Stimulated activated CD4-positive, alpha-beta T cell treated with anti-CD3 and anti-CD28 coated beads, Interleukin-2, amount 100 ng/mL, for 24 hours (primary cell): ENCODE results near the gene CALCR.
"Not testable (repeated sequence)": the region's sequence is repeated elsewhere in the genome, so short reads cannot be mapped to it uniquely, and the experiment has no call there.

Experiments used
- DNase-seq, 2 donors: peaks; one replicate each; pipeline ENCODE4 v3.0.0-alpha.2; 2020

The CALCR gene

GRCh38 chr7:93574646-93575554 is at the start of gene CALCR:
TSS of gene CALCR (minus strand) at chr7:93574724. CDS start at chr7:93486981, 87,743 bp downstream.
- DNase-seq, result no peak

DNA sequence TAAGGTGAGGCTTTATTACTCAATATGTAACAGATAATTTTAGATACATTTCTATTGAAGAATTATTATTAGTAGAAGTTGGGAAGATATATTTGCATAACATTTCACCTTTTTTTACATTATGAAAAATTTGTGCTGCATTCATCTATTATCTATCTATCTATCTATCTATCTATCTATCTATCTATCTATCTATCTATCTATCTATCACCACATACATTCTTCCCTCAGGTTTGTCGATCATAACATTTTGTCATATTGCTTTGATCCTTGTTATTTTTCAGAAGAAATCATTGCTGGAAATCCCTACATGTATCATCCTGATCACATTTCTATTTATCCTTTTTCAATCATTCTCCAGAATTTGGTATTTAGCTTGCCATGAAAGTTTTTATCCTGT is 49.3 kb upstream of the CALCR start:
- no peak for DNase-seq

DNA sequence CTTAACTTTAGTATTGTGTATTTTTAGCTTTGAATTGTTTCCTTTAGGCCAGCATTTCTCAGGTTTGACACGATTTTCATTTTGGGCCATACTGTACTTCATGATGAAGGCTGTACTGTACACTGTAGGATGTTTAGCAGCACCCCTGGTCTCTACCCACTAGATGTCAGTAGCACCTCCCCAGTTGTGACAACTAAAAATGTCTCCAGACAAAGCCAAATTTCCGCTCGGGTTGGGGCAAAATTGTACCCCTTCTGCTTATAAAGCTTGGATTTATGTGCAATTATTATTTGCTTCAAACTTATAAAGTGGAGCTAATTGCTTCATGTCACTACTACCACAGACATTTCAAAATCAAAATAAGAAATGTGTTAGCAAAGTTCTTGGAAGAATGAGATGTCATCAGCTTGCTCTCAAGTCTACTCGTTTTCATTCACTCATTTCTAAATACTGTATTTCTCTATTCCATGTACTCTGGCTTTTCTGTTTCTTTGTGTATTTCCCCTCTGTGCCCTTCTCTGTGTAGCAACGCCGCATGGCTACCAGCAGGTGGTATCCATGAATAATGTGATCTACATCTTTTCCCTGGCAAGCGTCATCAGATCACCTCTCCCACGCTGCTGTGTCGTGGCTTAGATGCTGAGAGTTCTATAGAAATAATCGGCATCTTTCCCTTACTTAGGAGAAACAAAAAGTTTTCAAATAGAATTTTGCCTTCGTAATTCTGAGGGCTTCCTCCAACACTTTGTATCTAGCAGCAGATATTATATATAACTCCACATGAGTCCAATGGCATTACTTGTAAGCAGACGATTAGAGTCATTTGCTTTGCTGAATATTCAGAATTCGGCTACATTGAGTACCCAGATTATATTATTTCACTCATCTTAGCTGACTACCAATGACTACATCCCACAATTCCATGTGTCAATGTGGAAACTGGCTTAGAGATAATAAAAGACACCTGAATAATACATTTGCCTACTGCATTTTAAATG is 47.8 kb upstream of the CALCR start:
- no peak for DNase-seq

DNA sequence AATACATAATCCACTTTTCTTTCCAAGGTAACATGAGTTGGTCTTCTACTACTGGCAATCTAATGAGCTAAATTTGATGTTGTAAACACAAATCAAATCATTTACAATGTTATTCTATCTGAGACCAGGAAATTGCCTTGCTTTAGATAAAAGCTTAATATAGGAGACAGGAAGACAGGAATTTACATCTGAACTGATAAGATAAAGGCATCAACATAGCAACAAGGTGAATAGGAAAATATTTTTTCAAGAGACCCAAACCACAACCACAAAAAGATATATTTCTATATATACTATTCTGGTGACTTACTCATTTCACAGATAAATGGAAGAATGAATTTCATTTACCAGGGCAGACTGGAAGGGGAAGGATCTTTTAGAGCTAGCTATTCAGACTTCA is 46.3 kb upstream of the CALCR start:
- no peak for DNase-seq

GRCh38 chr7:93620057-93620456 is 45.5 kb upstream of the CALCR start:
- DNase-seq, result no peak

- DNase-seq, result no peak
Observed at GRCh38 chr7:93601363-93601762, 26.8 kb upstream of the CALCR start.

DNA sequence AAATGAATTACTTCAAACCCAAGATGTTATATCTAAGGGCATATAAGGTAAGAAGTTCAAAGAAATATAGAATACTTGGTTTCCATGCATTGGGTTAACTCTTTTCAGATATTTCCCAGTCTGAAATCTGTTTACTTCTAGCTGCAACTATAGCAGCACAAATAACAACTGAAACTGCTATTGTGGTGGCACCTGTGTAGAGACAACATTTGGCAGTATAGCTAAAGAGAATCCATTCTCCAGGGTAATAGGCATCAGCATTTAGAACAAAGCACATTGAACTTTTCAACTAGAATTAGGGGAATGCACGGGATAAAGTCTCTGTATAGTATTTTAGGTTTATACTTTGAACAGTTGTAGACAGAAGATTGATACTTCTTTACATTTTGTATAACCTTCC is 19.7 kb upstream of the CALCR start:
- DNase-seq, result no peak

DNA sequence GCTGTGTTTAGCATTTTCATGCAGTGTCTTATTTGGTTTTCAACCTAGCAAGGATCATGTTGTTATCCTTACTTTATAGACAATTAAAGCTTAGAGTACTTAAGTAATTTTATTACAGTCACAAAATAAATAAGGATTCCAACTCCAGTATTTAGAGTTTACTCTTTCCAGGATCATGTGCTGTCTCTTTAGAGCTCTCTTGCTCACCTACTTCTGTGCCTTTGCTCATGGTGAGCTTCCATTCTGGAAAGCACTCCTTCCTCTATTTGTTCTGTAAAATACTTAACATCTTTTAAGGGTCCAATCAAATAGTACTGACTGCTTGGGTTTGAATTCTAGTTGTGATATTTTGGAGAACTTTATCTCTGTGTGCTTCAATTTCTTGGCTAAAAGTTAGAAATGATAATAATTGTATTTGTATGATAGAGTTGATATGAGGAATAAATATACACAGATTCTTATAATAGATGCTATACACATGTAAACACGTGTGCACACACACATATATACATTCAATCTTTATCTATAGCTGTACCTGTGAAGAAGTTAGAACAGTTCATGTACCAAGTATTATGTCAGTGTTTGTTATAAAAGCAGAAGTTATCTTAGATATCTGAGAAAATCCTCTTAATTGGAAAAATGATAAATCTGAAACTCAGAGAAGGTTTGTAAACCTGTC is 18.2 kb upstream of the CALCR start:
- DNase-seq, result no peak

DNA sequence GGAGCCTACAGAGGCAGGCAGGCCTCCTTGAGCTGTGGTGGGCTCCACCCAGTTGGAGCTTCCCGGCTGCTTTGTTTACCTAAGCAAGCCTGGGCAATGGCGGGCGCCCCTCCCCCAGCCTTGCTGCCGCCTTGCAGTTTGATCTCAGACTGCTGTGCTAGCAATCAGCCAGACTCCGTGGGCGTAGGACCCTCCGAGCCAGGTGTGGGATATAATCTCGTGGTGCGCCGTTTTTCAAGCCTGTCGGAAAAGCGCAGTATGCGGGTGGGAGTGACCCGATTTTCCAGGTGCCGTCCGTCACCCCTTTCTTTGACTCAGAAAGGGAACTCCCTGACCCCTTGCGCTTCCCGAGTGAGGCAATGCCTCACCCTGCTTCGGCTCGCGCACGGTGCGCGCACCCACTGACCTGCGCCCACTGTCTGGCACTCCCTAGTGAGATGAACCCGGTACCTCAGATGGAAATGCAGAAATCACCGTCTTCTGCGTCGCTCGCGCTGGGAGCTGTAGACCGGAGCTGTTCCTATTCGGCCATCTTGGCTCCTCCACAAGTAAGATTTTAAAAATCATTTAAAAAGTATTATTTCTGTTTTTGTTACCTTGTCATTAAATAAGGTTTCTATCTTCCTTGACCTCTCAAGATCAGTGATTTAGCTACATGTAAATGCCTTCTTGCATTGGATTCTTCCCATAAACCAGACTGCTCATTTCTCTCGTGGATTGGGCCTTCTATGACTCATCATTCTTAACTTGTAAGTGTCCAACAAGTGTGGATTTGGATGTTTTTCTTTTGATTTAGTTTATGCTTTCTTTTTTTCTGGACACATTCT is 16.9 kb upstream of the CALCR start:
- DNase-seq, result not testable (repeated sequence)

- not testable (repeated sequence) for DNase-seq
Observed at GRCh38 chr7:93586479-93586865, 11.9 kb upstream of the CALCR start.

DNA sequence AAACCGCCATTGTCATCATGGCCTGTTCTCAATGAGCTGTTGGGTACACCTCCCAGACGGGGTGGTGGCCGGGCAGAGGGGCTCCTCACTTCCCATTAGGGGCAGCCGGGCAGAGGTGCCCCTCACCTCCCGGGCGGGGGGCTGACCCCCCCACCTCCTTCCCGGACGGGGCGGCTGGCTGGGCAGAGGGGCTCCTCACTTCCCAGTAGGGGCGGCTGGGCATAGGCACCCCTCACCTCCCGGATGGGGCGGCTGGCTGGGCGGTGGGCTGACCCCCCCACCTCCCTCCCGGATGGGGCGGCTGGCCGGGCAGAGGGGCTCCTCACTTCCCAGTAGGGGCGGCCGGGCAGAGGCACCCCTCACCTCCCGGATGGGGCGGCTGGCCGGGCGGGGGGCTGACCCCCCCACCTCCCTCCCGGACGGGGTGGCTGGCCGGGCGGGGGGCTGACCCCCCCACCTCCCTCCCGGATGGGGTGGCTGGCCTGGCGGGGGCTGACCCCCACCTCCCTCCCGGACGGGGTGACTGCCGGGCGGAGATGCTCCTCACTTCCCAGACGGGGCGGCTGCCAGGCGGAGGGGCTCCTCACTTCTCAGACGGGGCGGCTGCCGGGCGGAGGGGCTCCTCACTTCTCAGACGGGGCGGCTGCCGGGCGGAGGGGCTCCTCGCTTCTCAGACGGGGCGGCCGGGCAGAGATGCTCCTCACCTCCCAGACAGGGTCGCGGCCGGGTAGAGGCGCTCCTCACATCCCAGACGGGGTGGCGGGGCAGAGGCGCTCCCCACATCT is 11.4 kb upstream of the CALCR start:
- DNase-seq, result not testable (repeated sequence)

DNA sequence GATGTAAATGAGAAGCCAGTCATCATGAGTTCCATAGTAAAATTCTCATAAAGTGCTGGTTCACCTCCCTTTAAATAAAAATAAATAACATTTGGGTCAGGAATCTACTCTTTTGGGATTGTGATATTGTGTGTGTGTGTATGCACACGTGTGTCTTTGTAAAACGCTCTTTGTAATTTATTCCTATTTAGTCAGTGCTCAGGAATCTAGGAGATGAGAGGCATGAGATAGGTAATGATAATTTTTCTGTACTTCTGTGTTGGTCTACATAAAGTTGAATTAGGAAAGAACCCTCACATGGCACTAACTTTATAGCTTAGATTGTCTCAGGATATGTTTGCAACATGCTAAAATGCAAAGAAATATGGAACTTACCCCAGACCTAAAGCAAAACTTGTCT is 4.9 kb upstream of the CALCR start:
- DNase-seq, result no peak

- DNase-seq, result no peak
Observed at GRCh38 chr7:93578762-93579161, 4.2 kb upstream of the CALCR start.

GRCh38 chr7:93575555-93576399 is 1.3 kb upstream of the CALCR start:
- DNase-seq, result no peak

GRCh38 chr7:93574269-93574645 is 267 bp downstream of the CALCR start:
- DNase-seq, result no peak

DNA sequence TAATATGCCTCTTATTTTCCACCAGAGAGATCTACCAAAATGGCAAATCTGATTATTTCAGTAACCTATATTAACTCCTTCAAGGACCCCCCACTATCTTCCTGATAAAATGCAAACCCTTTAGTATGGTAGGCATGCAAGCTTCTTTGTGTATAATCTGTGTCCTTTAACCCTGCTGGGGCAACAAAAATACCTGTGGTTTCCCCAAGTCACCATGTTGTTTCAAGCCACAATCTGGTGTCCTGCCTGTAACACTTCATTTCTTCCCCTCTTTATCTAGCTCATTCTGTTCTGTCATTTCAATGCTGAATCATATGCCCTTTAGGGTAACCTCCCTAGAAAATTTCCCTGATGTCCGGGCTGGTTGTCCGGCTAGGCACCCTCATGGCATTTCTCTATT is 5.3 kb downstream of the CALCR start:
- no peak for DNase-seq

DNA sequence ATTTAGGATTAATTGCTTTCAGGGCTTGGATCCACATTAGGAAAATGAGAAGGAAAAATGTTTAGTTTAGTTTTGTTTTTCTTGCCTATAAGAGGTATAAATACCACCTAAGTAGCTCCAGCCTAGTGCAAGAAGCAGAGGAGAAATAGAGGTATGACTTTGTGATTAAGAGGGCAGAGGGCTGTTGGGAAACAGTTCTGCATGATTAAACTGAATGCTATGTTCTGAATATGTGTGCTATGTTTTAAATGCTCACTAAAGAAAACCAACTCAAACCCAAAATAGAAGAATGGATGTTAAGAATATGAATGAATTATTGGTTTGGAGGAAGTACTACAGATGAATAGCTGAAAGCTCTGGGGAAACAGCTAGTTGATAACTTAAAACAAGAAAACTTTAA is 7.6 kb downstream of the CALCR start:
- no peak for DNase-seq

DNA sequence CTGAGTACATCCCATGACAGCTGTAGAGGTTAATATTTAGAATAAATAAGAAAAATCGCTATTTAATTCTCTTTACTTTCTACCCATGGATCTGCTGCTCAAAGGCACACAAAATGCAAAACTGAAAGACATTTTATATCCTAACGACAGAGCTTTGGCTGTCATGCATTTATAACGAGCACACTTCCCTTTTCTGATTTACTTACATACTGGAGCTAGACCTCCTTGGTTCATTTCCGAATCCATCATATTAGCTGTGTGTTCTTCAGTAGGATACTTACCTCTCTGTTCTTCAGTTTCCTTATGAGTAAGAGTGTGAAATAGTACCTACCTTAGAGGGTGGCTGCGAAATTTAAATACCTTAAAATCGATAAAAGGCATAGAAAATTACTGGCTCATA is 10.9 kb downstream of the CALCR start:
- no peak for DNase-seq

- DNase-seq, result no peak
Observed at GRCh38 chr7:93562936-93563335, 11.6 kb downstream of the CALCR start.

DNA sequence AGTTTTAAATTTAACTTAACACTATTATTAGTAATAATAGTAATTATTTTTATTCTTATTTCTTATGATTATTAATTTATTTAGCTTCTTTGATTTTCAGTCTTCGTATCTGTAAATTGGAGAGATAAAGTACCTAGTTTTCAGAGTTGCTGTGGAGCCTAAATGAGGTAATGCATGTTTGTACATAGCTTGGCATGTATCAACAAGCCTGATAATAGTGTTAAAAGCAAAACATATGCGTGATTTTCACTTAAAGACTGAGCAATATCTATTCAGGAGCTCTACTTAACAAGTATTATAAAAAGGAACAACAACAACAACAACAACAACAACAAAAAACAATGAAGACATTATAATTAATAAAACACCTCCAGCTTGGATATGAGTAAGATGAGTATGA is 12.4 kb downstream of the CALCR start:
- DNase-seq, result no peak
